ENCODE measurements around the gene FGF9.

Gene FGF9

GRCh38 chr13:21675095-21675991 is 4.5 kb downstream of the FGF9 start:
- DNase-seq: peak; percentile 46 to 63

DNA sequence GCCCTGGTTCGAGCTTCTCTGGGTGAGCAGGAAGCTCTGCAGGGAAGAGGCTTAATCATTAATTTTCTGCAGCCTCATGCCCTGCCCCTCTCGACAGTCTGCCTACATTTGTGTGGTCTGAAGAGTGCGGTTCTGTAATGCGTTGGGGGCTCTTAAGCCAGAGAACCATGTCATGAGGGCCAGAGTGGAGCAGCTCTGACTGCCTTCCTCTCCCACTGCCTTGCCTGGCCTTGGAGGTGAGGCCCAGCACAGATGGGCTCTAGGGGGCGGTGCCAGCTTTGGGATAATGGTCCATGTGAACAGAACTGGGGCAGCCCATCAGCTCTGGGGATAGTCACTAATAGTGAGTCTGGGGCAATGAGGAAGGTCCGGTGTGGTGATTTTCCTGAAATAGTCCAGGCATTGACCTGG is 5.7 kb downstream of the FGF9 start:
- peak; percentile 38 to 44 for DNase-seq

DNA sequence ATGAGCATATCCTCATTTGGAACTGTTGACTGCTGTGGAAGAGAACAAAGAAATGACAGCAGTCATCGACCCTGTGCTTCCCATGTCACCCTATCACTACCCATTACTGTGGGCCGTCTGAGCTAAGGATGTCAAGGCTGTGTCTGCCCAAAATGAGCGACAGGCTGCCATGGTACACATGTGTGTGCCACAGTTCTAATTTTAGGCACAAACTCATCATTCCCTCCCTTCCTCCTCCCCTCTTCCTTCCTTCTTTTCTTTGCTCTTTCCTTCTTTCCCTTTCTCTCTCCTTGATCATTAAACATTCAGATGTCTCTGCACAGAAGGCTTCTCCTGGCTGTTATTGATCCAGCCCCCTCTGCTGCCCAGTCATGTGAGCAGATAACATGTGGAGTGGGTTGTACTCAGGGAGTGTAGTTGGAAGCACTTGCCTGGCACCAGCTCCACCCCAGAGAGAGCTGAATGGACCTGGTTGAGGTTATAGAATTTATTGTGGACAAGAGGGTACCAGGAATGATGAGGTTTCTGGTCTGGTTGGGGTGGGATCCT is 6.3 kb downstream of the FGF9 start:
- no peak for DNase-seq

GRCh38 chr13:21683034-21683733 is 12.3 kb downstream of the FGF9 start:
- DNase-seq: peak in 1 of 2 experiments; percentile 24

DNA sequence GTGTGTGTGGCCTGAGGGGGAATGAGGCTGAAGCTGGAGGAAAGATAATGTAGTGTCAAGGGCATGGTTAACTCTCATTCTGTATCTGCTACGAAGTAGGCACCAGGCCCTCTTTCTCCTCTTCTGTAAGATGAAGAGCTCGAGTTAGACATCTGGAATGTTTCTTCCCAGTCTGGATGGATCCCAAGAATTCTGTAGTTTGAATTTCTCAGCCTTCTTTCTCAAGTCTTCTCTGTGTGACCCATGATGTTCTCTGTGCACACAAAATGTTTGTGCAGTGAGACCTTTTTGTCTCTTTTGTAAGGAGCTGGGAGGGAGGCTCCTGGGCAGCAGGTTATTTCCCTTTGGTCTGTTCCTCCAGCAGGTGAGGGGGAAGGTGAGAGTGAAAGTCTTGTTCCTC is 13.7 kb downstream of the FGF9 start:
- DNase-seq: no peak

- no peak for DNase-seq
Measured at GRCh38 chr13:21685485-21686064, 14.7 kb downstream of the FGF9 start.

- DNase-seq: peak; percentile 48 to 50
Measured at GRCh38 chr13:21686751-21687391, 16.0 kb downstream of the FGF9 start.

- no peak for DNase-seq
Measured at GRCh38 chr13:21688056-21688455, 17.2 kb downstream of the FGF9 start.

DNA sequence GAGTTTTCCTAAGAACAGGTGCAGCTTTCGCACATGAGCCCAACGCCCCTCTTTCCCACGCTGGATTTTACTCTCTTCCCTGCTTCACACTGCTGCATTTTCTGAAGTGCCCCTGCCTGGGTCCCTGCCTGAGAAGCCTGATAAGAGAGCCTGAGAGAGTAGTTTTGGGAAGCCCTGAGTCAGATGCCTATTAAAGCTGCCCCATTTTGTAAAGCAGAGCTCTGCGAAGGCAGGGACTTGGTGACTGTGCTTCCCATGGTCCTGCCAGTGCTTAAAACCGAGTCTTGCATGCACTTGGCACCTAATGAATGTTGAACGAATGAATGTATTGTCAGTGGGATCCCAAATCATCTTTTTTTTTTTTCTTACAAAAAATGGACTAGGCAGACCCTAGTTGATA is 18.2 kb downstream of the FGF9 start:
- no peak for DNase-seq

- DNase-seq: no peak
Measured at GRCh38 chr13:21690955-21691354, 20.1 kb downstream of the FGF9 start.

- DNase-seq: no peak
Measured at GRCh38 chr13:21691500-21691899, 20.6 kb downstream of the FGF9 start.

GRCh38 chr13:21691928-21692327 is 21.1 kb downstream of the FGF9 start:
- no peak for DNase-seq

DNA sequence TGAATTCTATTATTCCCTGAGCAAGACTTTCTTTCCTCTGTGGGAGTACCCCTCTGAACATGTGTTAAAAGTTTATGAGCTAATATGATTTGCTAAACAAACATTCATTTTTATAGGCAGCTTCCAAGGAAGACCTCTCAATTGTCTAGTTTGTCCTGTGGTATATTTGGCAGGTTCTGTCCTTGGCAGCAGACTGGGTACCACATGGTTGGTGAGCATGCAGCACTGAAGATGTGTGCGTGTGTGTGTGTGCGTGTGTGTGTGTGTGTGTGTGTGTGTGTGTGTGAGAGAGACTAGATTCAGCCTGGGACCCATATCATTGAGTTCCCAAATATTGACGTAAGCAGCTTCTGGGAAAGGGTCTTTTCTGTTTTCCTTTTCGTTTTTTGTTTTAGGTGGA is 24.0 kb downstream of the FGF9 start:
- DNase-seq: no peak

DNA sequence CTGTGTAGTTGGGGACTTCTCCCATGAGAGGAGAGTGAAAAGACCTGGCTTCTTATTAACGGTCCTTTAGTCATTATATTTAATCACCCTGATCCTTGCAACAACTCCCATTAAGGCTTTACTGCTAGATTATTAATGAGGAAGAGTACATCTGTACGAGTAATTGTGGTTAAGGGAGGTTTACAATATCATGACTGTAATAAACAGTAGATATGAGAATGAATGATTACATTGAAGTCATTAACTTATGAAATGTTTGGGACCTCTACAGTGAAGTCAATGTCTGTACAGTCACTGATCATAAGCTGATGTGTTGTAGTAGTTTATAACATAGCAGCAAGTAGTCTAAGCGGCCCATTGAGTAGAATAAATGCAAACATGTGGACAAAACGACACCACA is 24.7 kb downstream of the FGF9 start:
- no peak for DNase-seq

DNA sequence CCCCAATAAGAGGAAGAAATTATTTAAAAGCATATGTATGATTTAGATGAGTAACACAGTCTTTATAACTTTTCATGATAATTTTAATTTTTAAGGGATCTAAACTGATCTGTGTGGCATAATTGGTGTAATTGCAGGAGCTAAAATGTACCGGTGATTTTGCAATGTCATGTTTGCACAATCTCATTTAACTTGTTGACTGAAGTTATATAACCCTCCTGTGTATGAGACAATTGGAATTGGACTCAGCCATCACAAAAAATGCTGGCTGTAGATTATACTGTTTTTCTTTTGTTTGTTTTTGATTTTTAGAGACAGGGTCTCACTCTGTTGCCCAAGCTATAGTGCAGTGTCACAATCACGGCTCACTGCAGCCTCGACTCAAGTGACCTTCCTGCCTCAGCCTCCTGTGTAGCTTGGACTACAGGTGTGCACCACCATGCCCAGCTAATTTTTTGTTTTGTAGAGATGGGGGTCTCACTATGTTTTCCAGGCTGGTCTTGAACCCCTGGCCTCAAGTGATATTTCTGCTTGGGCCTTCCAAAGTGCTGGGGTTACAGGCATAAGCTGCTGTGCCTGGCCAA is 26.1 kb downstream of the FGF9 start:
- no peak for DNase-seq

DNA sequence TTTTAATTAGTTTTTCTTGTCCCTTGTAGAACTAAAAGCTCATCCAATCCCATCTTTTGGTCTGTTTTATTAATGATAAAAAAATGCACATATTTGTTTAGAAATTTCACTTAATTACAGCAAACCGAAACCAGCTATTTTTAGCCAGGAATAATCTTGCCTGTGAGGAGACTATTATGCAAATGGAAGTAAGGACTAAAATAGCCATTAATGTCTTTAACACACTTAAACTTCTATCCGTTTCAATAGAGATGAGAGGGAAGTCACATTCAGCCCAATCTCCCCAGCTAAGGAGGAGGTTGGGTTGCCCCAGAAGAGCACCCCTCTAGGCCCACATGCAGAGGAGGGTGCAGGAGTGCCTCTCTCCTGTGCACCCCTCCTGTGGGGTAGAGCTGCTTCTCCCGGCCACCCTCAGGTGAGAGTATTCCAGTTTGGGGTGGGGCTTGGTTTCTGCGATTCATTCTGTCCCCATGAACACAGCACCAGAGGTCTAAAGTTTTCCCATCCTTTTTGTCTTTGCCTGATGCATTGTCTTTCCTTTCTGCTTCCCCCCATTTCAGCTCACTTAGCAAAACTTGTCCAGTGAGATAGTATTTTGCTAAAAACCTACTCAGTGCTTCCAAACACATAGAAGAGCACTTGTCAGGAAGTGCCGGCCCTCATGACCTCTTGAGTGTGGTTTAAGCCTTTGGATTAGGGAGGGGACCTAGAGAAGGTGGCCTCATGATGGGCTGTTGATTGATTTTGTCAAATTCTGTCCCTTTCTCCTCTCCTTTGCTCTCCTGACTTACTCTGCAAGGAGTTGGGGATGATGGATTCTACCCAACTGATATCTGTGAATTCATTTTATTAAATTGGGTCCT is 28.2 kb downstream of the FGF9 start:
- DNase-seq: no peak

DNA sequence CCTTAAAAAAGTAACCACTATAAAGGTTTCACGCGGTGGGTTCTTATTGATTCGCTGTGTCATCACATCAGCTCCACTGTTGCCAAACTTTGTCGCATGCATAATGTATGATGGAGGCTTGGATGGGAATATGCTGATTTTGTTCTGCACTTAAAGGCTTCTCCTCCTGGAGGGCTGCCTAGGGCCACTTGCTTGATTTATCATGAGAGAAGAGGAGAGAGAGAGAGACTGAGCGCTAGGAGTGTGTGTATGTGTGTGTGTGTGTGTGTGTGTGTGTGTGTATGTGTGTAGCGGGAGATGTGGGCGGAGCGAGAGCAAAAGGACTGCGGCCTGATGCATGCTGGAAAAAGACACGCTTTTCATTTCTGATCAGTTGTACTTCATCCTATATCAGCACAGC is 30.6 kb downstream of the FGF9 start:
- no peak for DNase-seq

DNA sequence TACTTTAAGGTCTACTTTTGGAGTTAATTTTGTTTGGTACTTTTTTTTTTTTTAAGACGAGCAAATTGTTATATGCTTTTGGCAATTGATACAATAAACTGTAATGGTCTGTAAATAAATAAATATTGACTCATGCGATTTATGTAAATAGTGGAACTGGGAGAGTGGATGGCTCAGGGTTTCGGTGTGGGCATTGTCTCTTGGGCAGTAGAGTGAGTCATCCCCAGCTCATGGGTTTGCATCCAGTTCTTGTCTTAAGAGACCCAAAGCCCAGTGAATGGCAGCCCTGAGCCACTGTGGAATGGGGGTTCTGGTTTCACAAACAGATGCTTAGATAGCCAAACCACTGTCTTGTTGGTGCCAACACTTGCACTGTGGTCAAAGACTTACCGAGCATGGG is 33.0 kb downstream of the FGF9 start:
- DNase-seq: no peak

DNA sequence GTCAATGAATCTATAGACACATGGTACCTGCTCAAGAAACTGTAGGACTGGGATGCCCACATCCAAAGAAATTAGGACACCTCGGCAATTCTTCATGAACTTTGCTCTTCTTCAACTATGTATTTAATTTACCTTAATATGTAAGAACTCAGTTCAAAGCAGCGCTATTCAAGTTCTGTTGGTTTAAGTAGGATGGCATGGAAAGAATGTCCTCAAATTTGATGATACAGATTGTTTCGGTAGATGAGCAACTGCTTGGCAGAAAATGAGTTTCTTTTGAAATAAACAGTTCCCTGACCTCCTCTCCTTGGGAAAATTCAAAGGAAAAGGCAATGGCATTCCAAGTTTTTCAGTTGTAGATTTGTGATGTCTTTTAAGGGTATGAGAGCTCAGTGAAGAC is 36.7 kb downstream of the FGF9 start:
- no peak for DNase-seq

GRCh38 chr13:21709697-21710096 is 38.8 kb downstream of the FGF9 start:
- no peak for DNase-seq

DNA sequence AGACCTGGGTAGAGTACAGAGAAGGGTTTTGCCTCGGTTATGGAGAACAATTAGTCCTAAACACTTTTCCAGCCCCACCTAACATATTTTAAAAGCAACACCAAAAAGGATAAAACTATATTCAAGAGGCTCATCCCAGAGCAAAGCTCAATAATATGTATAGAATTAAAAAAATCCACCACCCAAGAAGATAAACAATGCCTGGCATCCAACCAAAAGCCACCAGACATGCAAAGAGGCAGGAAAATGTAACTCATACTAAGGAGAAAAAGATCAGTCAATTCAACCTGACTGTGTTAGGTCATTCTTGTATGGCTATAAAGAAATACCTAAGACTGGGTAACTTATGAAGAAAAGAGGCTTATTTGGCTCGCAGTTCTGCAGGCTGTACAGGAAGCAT is 39.3 kb downstream of the FGF9 start:
- no peak for DNase-seq

DNA sequence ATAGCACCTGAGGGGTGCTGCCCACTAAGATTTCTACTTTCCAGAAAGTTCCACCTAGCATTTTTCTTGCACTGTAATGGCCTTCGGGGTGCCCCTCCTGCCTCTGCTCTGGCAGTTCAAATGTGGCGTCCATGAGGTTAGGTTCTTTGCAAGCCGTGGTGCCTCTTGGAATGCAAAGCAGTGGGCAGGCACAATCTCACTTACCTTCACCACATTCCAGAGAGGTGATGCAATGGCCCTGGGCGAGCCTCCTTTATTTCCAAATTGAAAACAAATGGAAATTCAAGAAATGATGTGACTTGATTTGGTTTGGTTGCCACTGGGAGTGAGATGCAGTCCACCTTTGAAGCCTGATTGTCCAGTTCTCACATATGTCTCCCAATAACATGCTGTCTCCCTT is 46.9 kb downstream of the FGF9 start:
- DNase-seq: no peak
